Activated CD4-positive, alpha-beta memory T cell treated with anti-CD3 and anti-CD28 coated beads for 36 hours (primary cell): ENCODE results near the gene EIF3D. TPM values are rescaled to one million over a fixed set of nuclear protein-coding genes. Genes with fewer than 3 reads are reported as not detected.

Experiments used
- CTCF ChIA-PET: fragments of 350-600 bp; sonication (Branson Sonifier 250); formaldehyde crosslinking; loops from one replicate; lab custom pipeline; 2021; ENCODE audit warnings: antibody characterized with exemption, inconsistent platforms; lab: Charles Lee
- POLR2A ChIA-PET: fragments of 350-600 bp; sonication (Branson Sonifier 250); formaldehyde crosslinking; loops from one replicate; lab custom pipeline; 2021; ENCODE audit warnings: antibody characterized with exemption; lab: Charles Lee
- DNase-seq: peaks from one replicate; pipeline ENCODE4 v3.0.0-alpha.2; 2020
- H3K27ac Mint-ChIP-seq: one replicate; pipeline ENCODE4 v1.8.0; 2021; ENCODE audit warnings: mixed read lengths
- H3K27me3 Mint-ChIP-seq: one replicate; pipeline ENCODE4 v1.8.0; 2021; ENCODE audit warnings: mixed read lengths
- H3K36me3 Mint-ChIP-seq: one replicate; pipeline ENCODE4 v1.8.0; 2021; ENCODE audit warnings: mixed read lengths
- H3K4me1 Mint-ChIP-seq: one replicate; pipeline ENCODE4 v1.8.0; 2021; ENCODE audit warnings: low read depth, mixed read lengths
- H3K4me3 Mint-ChIP-seq: one replicate; pipeline ENCODE4 v1.8.0; 2021; ENCODE audit warnings: mild to moderate bottlenecking, mixed read lengths
- H3K9me3 Mint-ChIP-seq: one replicate; pipeline ENCODE4 v1.8.0; 2021; ENCODE audit warnings: mixed read lengths
- intact Hi-C: fragments of 100-400 bp; cut with micrococcal nuclease; formaldehyde crosslinking; loops from one replicate; pipeline ENCODE4 v1.15.1; 2023
- total RNA-seq, 2 experiments: library from RNA; stranded (reverse); gene quantifications; one replicate each; pipeline ENCODE4 v1.2.3, GENCODE V29; 2021

Gene EIF3D
- total RNA-seq, 2 experiments from 2014 or later: 314 to 321 TPM

DNA sequence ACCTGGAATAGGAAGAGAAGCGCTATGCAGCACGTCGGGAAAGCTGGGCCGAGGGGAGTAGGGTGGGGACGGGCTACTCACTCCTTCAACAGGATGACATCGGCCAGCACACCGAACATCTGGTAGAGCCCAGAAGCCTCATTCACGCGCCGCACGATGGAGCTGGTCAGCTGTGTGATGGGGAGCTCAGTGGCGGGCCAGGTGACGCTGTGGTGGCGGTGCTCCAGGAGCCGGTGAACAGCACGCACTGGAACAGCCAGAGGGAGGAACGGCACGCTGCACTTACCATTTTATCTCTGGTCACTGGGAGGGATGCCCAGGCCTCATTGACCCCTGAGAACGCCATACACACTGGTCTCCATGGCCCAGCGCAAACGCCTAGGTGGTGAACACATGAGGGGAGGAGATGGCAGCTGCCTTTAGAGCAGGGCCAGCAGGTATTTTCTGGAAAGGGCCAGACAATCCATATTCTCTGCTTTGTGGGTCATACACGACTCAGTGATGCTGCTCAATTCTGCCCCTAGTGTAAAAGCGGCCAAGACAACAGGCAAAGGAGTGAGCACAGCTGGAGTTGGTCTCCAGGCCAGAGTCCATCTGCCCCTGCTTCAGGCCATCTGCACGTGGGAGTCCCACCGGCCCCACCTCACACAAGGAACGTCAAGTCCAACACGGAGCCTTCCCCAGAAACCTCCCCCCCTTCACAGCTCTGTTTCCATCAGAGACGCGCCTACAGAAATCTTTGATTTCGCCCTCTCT is 30.9 kb downstream of the EIF3D start:
- Mint-ChIP-seq H3K4me3 (no peak overlapping the region), H3K27ac (no peak overlapping the region), H3K27me3 (no peaks in the 10 kb centered on the region), H3K9me3 (no peaks in the 10 kb centered on the region), H3K36me3 (peaks cover 16% of the 10 kb centered on the region), H3K4me1 (no peaks in the 10 kb centered on the region)
- ChIA-PET POLR2A (no interaction called here), CTCF (no interaction called here)
- DNase-seq: no peak
- intact Hi-C loops: no loop called here

GRCh38 chr22:36493690-36494110 is 35.3 kb downstream of the EIF3D start:
- Mint-ChIP-seq H3K4me3 (no peak overlapping the region), H3K36me3 (peaks cover 26% of the 10 kb centered on the region), H3K4me1 (no peaks in the 10 kb centered on the region), H3K9me3 (no peaks in the 10 kb centered on the region), H3K27me3 (no peaks in the 10 kb centered on the region), H3K27ac (no peak overlapping the region)
- ChIA-PET POLR2A (no interaction called here), CTCF (interaction anchor here (0.9 to 1.3 kb wide), 2 partner anchors 23 to 192 kb away, joined by 3 to 4 read pairs; no protein-coding TSS in a partner anchor)
- no peak for DNase-seq
- intact Hi-C loops: no loop called here

- Mint-ChIP-seq H3K36me3 (peaks cover 31% of the 10 kb centered on the region), H3K4me3 (no peak overlapping the region), H3K27ac (no peak overlapping the region), H3K9me3 (peaks cover 4% of the 10 kb centered on the region), H3K27me3 (no peaks in the 10 kb centered on the region), H3K4me1 (no peaks in the 10 kb centered on the region)
- CTCF ChIA-PET: no interaction called here
- POLR2A ChIA-PET: no interaction called here
- DNase-seq: no peak
- intact Hi-C loops: no loop called here
These were observed 36.9 kb downstream of the EIF3D start for GRCh38 chr22:36492109-36492508.

GRCh38 chr22:36491155-36491554 is 37.8 kb downstream of the EIF3D start:
- Mint-ChIP-seq H3K27ac (no peak overlapping the region), H3K4me3 (no peak overlapping the region), H3K4me1 (no peaks in the 10 kb centered on the region), H3K27me3 (no peaks in the 10 kb centered on the region), H3K9me3 (peaks cover 7% of the 10 kb centered on the region), H3K36me3 (peaks cover 27% of the 10 kb centered on the region)
- CTCF ChIA-PET: interaction anchor here (0.7 to 1.6 kb wide), 3 partner anchors 21 to 321 kb away, joined by 3 to 5 read pairs (median 3); no protein-coding TSS in a partner anchor
- DNase-seq: no peak
- POLR2A ChIA-PET: no interaction called here
- intact Hi-C loops: no loop called here

DNA sequence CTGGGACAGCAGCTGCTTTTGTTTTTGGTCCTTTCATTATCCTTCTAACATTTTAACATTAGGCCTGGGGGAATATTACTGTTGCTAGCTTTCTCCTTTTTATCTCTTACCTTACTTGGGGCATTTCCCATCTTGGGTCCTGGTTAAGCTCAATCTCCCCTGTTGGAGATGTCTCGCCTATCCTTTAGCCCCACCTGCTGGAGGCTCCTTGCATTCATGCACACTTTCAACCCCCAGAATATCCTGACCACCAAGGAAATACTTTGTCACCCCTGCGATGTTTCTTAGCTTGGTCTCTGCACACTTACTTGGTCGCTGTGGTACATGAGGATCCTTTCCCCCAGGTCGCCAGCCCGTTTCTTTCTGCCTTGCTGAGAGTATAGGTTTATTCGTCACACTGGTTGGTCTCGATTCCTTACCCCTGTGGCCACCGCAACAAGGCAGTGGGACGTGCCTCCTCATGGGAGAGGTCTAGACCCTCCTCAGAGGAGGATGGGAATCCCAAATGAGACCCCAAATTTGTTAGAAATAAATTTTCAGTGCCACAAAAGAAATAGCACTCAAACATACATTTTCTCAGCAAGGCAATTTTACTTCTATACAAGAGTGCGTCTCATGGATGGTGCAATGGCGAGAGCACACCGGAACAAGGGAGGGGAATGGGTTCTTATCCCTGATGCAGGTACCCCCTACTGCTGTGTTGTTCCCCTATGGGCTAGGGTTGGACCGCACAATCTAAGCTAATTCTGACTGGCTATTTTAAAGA is 42.2 kb downstream of the EIF3D start:
- Mint-ChIP-seq H3K36me3 (peaks cover 17% of the 10 kb centered on the region), H3K4me3 (no peak overlapping the region), H3K4me1 (peaks cover 3% of the 10 kb centered on the region), H3K9me3 (peaks cover 7% of the 10 kb centered on the region), H3K27ac (no peak overlapping the region), H3K27me3 (no peaks in the 10 kb centered on the region)
- intact Hi-C loops: loop anchor here (10.0 kb wide), 1 partner anchor 332 kb away; no protein-coding TSS in a partner anchor
- POLR2A ChIA-PET: no interaction called here
- CTCF ChIA-PET: interaction anchor here (0.6 to 2.8 kb wide), 32 partner anchors 9 to 701 kb away, joined by 3 to 39 read pairs (median 4); partner anchors contain the start of genes APOL1 and MYH9
- peak; percentile 71 for DNase-seq

- H3K36me3 Mint-ChIP-seq: peaks cover 21% of the 10 kb centered on the region
- intact Hi-C loops: loop anchor here (1.0 to 10.0 kb wide), 5 partner anchors 27 to 327 kb away; partner anchors contain the start of gene EIF3D
- POLR2A ChIA-PET: interaction anchor here (1.2 to 2.0 kb wide), 4 partner anchors 93 to 148 kb away, joined by 3 to 6 read pairs (median 4); partner anchors contain the start of gene MYH9
- peak; percentile 96 for DNase-seq
- H3K27me3 Mint-ChIP-seq: no peaks in the 10 kb centered on the region
- peak within 1 kb of the TSS; percentile 100 for H3K4me3 Mint-ChIP-seq
- CTCF ChIA-PET: interaction anchor here (1.1 to 1.3 kb wide), 3 partner anchors 20 to 180 kb away, joined by 3 to 4 read pairs (median 3); no protein-coding TSS in a partner anchor
- H3K9me3 Mint-ChIP-seq: no peaks in the 10 kb centered on the region
- H3K4me1 Mint-ChIP-seq: peaks cover 15% of the 10 kb centered on the region
- peak within 1 kb of the TSS; percentile 96 for H3K27ac Mint-ChIP-seq
These were observed 47.4 kb downstream of the EIF3D start, which contains the start of gene TXN2 for GRCh38 chr22:36481393-36482168. Gene TXN2, minus strand, starts transcription at chr22:36481640. Its CDS starts 803 bp downstream, at chr22:36480837.

DNA sequence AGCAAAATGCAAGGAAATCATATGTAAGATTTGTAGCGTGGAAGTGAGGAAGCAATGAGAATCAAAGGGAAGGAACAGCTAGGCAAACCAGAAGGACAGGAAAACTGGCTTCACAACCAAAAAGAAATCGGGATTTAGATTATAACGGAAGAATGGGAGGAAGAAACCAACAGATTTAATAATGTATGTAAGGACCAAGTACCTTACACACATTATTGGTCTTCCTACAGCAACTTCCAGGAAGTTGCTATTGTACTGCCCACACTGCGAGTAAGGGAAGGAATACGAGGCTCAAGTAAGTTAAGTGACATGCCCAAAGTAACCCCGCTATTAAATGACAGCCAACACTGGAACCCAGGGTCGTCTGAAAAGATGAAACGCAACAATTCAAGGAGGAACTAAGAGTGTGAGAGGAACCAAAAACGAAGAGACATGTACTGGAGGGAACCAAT is 48.0 kb downstream of the EIF3D start:
- Mint-ChIP-seq H3K9me3 (no peaks in the 10 kb centered on the region), H3K27me3 (no peaks in the 10 kb centered on the region), H3K4me1 (peaks cover 15% of the 10 kb centered on the region), H3K27ac (peak overlapping the region; percentile 96), H3K36me3 (peaks cover 25% of the 10 kb centered on the region), H3K4me3 (peak overlapping the region; percentile 100)
- DNase-seq: no peak
- ChIA-PET POLR2A (interaction anchor here (1.2 to 2.0 kb wide), 4 partner anchors 93 to 148 kb away, joined by 3 to 6 read pairs (median 4); partner anchors contain the start of gene MYH9), CTCF (interaction anchor here (1.3 to 1.6 kb wide), 2 partner anchors 10 to 20 kb away, joined by 3 to 10 read pairs; no protein-coding TSS in a partner anchor)
- intact Hi-C loops: loop anchor here (1.0 to 10.0 kb wide), 4 partner anchors 26 to 326 kb away; no protein-coding TSS in a partner anchor

- Mint-ChIP-seq H3K36me3 (peaks cover 38% of the 10 kb centered on the region), H3K4me3 (no peak overlapping the region), H3K27me3 (no peaks in the 10 kb centered on the region), H3K4me1 (peaks cover 15% of the 10 kb centered on the region), H3K27ac (no peak overlapping the region), H3K9me3 (no peaks in the 10 kb centered on the region)
- CTCF ChIA-PET: no interaction called here
- POLR2A ChIA-PET: no interaction called here
- DNase-seq: no peak
- intact Hi-C loops: no loop called here
These were observed 50.0 kb downstream of the EIF3D start for GRCh38 chr22:36478966-36479365.

- Mint-ChIP-seq H3K27me3 (no peaks in the 10 kb centered on the region), H3K36me3 (peaks cover 31% of the 10 kb centered on the region), H3K27ac (no peak overlapping the region), H3K9me3 (no peaks in the 10 kb centered on the region), H3K4me3 (no peak overlapping the region), H3K4me1 (peaks cover 5% of the 10 kb centered on the region)
- DNase-seq: no peak
- ChIA-PET CTCF (no interaction called here), POLR2A (no interaction called here)
- intact Hi-C loops: no loop called here
These were observed 53.6 kb downstream of the EIF3D start for GRCh38 chr22:36475341-36475740.

DNA sequence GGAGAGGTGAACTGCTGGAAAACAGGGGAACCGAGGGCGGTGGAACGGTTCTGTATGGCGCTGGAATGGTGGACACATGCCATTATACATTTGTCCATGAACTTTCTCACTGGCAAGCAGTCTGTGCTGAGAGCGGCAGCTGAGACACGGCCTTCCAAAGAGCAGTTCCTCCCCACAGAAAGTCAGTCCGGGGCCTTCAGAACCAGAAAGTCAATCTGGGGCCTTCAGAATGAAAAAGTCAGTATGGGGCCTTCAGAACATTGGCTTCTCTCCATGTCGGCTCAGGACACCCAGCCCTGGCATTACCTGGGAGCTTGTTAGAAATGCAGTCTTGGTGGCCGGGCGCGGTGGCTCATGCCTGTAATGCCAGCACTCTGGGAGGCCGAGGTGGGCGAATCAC is 56.3 kb downstream of the EIF3D start:
- Mint-ChIP-seq H3K27ac (no peak overlapping the region), H3K9me3 (no peaks in the 10 kb centered on the region), H3K4me3 (no peak overlapping the region), H3K4me1 (peaks cover 13% of the 10 kb centered on the region), H3K27me3 (no peaks in the 10 kb centered on the region), H3K36me3 (peaks cover 24% of the 10 kb centered on the region)
- CTCF ChIA-PET: interaction anchor here (0.9 kb wide), 1 partner anchor 172 kb away, joined by 3 read pairs; no protein-coding TSS in a partner anchor
- intact Hi-C loops: no loop called here
- no peak for DNase-seq
- POLR2A ChIA-PET: no interaction called here

GRCh38 chr22:36471341-36471821 is 57.6 kb downstream of the EIF3D start:
- DNase-seq: no peak
- CTCF ChIA-PET: interaction anchor here (0.7 to 5.1 kb wide), 31 partner anchors 9 to 279 kb away, joined by 3 to 142 read pairs (median 6); partner anchors contain the start of genes APOL2 and MYH9
- Mint-ChIP-seq H3K4me3 (no peak overlapping the region), H3K4me1 (peaks cover 21% of the 10 kb centered on the region), H3K27me3 (no peaks in the 10 kb centered on the region), H3K9me3 (no peaks in the 10 kb centered on the region), H3K27ac (no peak overlapping the region), H3K36me3 (peaks cover 21% of the 10 kb centered on the region)
- POLR2A ChIA-PET: interaction anchor here (1.0 to 1.2 kb wide), 2 partner anchors 106 to 193 kb away, joined by 3 to 4 read pairs; no protein-coding TSS in a partner anchor
- intact Hi-C loops: no loop called here
